Prostate gland (tissue), 2 donors: ENCODE data around the gene HYCC1.

ENCODE experiments used
- CTCF ChIP-seq, 4 experiments: fragments of 200-600 bp in 2 of 4; fragments of 450-650 bp in 2 of 4; sonication (generic) in 2 of 4; IDR thresholded peaks; 1 replicate in 3 of 4; 2 replicates in 1 of 4; pipeline ENCODE4 v1.5.1; 2016 to 2019; ENCODE audit warnings: antibody characterized with exemption in 4 of 4, mild to moderate bottlenecking in 2 of 4, moderate library complexity in 2 of 4
- POLR2A ChIP-seq: fragments of 450-650 bp; IDR thresholded peaks from one replicate; pipeline ENCODE4 v1.6.1; 2016; ENCODE audit warnings: antibody characterized with exemption, mild to moderate bottlenecking

DNA sequence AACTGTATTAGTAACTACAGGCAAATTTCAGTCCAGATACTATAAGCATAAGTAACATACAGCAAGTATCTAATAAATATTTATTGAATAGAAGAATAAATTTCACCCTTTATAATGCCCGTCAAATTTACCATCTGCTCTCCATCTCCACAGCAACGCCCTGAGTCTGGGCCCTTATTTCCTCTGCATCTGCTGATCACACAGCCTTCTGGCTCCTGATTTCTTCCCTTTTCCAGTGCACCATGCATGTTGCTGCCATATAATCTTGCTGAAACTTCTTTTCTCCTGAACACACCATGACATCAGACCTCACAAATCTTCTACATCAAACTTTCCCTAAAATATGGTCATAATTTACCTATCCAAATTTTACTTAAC lies 15.4 kb downstream of the HYCC1 start:
- no peak for TF ChIP-seq CTCF (IDR thresholded peaks at IDR 0.05)
- TF ChIP-seq POLR2A: no peak
